Measurements from ENCODE around the gene LTBP1. TPM values are rescaled to one million over a fixed set of nuclear protein-coding genes. Genes with fewer than 3 reads are reported as not detected.

The LTBP1 gene
- total RNA-seq, 2 experiments from 2014 or later: 61.1 to 82.6 TPM

GRCh38 chr2:33408109-33408508 is 461.4 kb downstream of the LTBP1 start:
- Histone ChIP-seq H2AFZ (ENCODE audit: low read length) (no peak overlapping the region), H3K27ac (ENCODE audit: low read depth, low read length, poor library complexity, severe bottlenecking) (no peak overlapping the region), H4K20me1 (ENCODE audit: insufficient read depth, low read length) (no peaks in the 10 kb centered on the region), H3K9me3 (ENCODE audit: low read length) (peaks cover 5% of the 10 kb centered on the region; the same call in 1 of the 2 replicates), H3K9me2 (ENCODE audit: insufficient read depth, low read length) (no peaks in the 10 kb centered on the region), H3K4me3 (ENCODE audit: low read depth, low read length, poor library complexity, severe bottlenecking) (no peak overlapping the region), H3K36me3 (ENCODE audit: insufficient read depth, low read length) (no peaks in the 10 kb centered on the region), H3K79me2 (ENCODE audit: insufficient read depth, low read depth, low read length) (no peaks in the 10 kb centered on the region), H3K4me1 (ENCODE audit: insufficient read depth, low read length, poor library complexity, severe bottlenecking) (no peaks in the 10 kb centered on the region), H3K4me2 (ENCODE audit: low read length) (no peak overlapping the region)
- intact Hi-C loops (cut with micrococcal nuclease; ENCODE audit: unreplicated experiment): no loop called here
- POLR2A ChIA-PET: interaction anchor here (0.6 kb wide), 2 partner anchors 11 to 114 kb away, joined by 3 to 4 read pairs; no protein-coding TSS in a partner anchor
- DNase-seq (ENCODE audit: low spot score): no peak
- no TSS peak for BruUV-seq (replicated peaks)
- TF ChIP-seq CTCF (conservative IDR thresholded peaks at IDR 0.05; ENCODE audit: low read length): no peak
- TF ChIP-seq EZH2phosphoT487 (IDR thresholded peaks at IDR 0.05; ENCODE audit: borderline replicate concordance, low read depth, low read length): no peak
- CTCF ChIA-PET (ENCODE audit: unreplicated experiment): no interaction called here

GRCh38 chr2:33409417-33409955 is 462.7 kb downstream of the LTBP1 start:
- no peaks in the 10 kb centered on the region for H3K79me2 ChIP-seq (ENCODE audit: insufficient read depth, low read depth, low read length)
- CTCF ChIA-PET (ENCODE audit: unreplicated experiment): no interaction called here
- POLR2A ChIA-PET: interaction anchor here (0.6 kb wide), 1 partner anchor 20 kb away, joined by 4 read pairs; no protein-coding TSS in a partner anchor
- intact Hi-C loops (cut with micrococcal nuclease; ENCODE audit: unreplicated experiment): no loop called here
- H3K27ac ChIP-seq (ENCODE audit: low read depth, low read length, poor library complexity, severe bottlenecking): no peak overlapping the region
- no peak for DNase-seq (ENCODE audit: low spot score)
- no peaks in the 10 kb centered on the region for H3K9me2 ChIP-seq (ENCODE audit: insufficient read depth, low read length)
- H3K4me1 ChIP-seq (ENCODE audit: insufficient read depth, low read length, poor library complexity, severe bottlenecking): no peaks in the 10 kb centered on the region
- H3K4me2 ChIP-seq (ENCODE audit: low read length): no peak overlapping the region
- no peaks in the 10 kb centered on the region for H3K36me3 ChIP-seq (ENCODE audit: insufficient read depth, low read length)
- no peak for TF ChIP-seq CTCF (conservative IDR thresholded peaks at IDR 0.05; ENCODE audit: low read length)
- TF ChIP-seq EZH2phosphoT487 (IDR thresholded peaks at IDR 0.05; ENCODE audit: borderline replicate concordance, low read depth, low read length): no peak
- H3K9me3 ChIP-seq (ENCODE audit: low read length): peaks cover 5% of the 10 kb centered on the region; the same call in 1 of the 2 replicates
- no peaks in the 10 kb centered on the region for H4K20me1 ChIP-seq (ENCODE audit: insufficient read depth, low read length)
- no peak overlapping the region for H3K4me3 ChIP-seq (ENCODE audit: low read depth, low read length, poor library complexity, severe bottlenecking)
- no peak overlapping the region for H2AFZ ChIP-seq (ENCODE audit: low read length)
- no TSS peak for BruUV-seq (replicated peaks)

- ChIA-PET POLR2A (no interaction called here), CTCF (ENCODE audit: unreplicated experiment) (no interaction called here)
- DNase-seq (ENCODE audit: low spot score): no peak
- H4K20me1 ChIP-seq (ENCODE audit: insufficient read depth, low read length): no peaks in the 10 kb centered on the region
- no peak overlapping the region for H3K27ac ChIP-seq (ENCODE audit: low read depth, low read length, poor library complexity, severe bottlenecking)
- intact Hi-C loops (cut with micrococcal nuclease; ENCODE audit: unreplicated experiment): loop anchor here (10.0 kb wide), 1 partner anchor 173 kb away; no protein-coding TSS in a partner anchor
- no peaks in the 10 kb centered on the region for H3K36me3 ChIP-seq (ENCODE audit: insufficient read depth, low read length)
- H3K9me2 ChIP-seq (ENCODE audit: insufficient read depth, low read length): no peaks in the 10 kb centered on the region
- no peaks in the 10 kb centered on the region for H3K79me2 ChIP-seq (ENCODE audit: insufficient read depth, low read depth, low read length)
- H3K4me3 ChIP-seq (ENCODE audit: low read depth, low read length, poor library complexity, severe bottlenecking): no peak overlapping the region
- H3K4me1 ChIP-seq (ENCODE audit: insufficient read depth, low read length, poor library complexity, severe bottlenecking): no peaks in the 10 kb centered on the region
- TF ChIP-seq CTCF (conservative IDR thresholded peaks at IDR 0.05; ENCODE audit: low read length): no peak
- no peak for TF ChIP-seq EZH2phosphoT487 (IDR thresholded peaks at IDR 0.05; ENCODE audit: borderline replicate concordance, low read depth, low read length)
- no peak overlapping the region for H3K4me2 ChIP-seq (ENCODE audit: low read length)
- peaks cover 5% of the 10 kb centered on the region; the same call in 1 of the 2 replicates for H3K9me3 ChIP-seq (ENCODE audit: low read length)
- no TSS peak for BruUV-seq (replicated peaks)
- H2AFZ ChIP-seq (ENCODE audit: low read length): no peak overlapping the region
Measured at GRCh38 chr2:33411765-33412164, 465.0 kb downstream of the LTBP1 start.
